ENCODE results near the gene THAP7.
"Not testable (repeated sequence)": the region's sequence is repeated elsewhere in the genome, so short reads cannot be mapped to it uniquely, and the experiment has no call there.

Gene THAP7, protein sequence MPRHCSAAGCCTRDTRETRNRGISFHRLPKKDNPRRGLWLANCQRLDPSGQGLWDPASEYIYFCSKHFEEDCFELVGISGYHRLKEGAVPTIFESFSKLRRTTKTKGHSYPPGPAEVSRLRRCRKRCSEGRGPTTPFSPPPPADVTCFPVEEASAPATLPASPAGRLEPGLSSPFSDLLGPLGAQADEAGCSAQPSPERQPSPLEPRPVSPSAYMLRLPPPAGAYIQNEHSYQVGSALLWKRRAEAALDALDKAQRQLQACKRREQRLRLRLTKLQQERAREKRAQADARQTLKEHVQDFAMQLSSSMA

GRCh38 chr22:21001601-21002325, at the start of gene THAP7:
TSS of gene THAP7 (minus strand) at chr22:21002118. CDS start at chr22:21001911, 207 bp downstream.
- peak; percentile 74 for DNase-seq

DNA sequence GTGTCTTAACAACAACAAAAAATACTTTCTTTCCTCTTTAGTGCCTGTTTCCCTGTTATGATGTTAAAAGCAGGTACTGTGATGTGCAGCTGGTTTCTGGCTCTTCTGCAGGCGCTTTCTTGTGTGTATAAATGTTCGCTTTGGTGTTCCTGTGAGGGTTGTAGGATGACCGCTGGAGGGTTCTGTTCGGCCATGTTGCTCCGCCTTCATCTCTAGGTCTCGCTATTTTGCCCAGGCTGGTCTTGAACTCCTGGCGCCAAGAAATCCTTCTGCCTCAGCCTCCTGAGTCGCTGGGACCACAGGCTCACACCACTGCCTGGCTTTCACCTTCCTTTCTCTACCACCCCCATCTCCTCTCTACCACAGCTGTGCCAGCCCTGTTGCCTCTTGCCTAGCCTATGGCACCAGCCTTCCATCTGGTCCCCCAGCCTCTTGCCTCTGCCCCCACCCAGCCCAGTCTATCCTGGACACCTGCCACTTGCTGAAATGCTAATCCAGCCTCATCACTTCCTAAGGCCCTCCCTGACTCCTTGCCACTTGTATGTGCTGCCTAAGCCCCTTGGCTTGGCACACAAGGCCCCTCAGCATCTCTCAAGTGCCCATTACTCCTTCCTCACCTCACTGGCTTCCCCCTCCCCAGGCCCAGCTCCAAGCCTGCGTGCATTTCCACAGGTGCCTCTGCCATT, 49.4 kb upstream of the THAP7 start:
- no peak for DNase-seq

GRCh38 chr22:21048965-21049364, 47.0 kb upstream of the THAP7 start:
- not testable (repeated sequence) for DNase-seq

- not testable (repeated sequence) for DNase-seq
These were observed 46.5 kb upstream of the THAP7 start for GRCh38 chr22:21048448-21048847.

GRCh38 chr22:21047730-21048129, 45.8 kb upstream of the THAP7 start:
- peak; percentile 26 for DNase-seq

DNA sequence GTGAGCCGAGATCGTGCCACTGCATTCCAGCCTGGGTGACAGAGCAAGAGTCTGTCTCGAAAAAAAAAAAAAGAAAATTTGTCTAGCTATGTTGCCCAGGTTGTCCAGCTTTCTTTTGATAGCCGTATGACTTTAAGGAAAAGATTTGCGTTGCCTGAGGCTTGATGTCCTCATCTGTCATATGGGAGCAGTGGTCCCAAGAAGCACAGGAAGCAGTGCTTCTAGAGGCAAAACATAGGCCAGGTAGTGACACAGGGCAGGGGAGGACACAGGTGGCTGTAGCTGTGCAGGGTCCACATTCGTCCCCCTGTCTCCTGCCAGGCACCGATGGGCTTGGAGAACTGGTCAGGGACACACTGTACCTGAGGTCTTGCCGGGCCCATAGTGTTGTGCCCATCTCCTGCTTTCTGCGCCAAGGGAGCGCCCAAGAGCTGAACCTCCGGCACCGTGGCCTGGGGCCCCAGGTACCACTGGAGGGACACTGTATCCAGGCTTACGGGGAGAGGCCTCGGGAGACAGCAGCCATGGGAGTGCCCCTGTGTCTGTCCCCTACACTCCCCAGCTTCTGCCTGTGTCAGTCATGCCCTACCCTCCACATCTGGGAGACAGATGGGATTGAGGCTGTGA, 45.2 kb upstream of the THAP7 start:
- DNase-seq, result no peak

DNA sequence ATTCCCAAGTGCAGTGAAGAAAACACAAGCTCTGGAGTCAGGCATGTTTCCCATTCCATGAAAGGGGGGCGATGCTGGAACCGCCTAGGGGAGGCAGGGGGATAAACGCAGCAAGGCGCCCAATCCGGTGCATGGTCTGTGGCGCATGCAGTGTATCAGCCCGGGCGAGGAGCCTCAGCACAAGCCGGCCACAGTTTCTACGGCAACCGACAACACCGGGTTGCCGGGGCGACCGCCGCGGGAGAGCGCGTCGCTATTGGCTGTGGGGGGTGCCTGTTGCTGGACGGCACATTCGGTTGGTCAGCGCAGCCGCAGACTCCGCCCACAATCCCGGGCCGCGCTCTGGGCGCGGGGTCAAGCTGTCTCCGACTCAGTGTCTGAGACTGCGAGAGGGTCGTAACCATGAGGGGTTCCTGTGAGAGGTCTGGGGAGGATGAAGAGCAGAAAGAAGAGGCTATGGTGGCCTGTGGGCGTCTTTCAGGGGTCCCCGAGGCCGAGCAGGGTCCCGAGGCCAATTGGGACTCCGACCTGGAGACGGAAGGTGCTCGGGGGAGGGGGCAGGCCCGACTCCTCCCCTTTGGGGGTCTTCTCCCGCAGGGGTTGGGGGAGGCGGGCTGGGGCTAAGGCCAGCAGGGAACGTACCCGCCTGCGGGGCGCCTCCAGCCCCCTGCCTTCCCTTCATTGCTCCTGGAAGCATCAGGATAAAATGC, 43.8 kb upstream of the THAP7 start, which contains the start of gene LRRC74B:
Gene LRRC74B, plus strand, starts transcription at position 362 of the 710 bp plus-strand sequence. Its CDS starts 41 bp downstream, at position 403.
- DNase-seq, result peak; percentile 87

DNA sequence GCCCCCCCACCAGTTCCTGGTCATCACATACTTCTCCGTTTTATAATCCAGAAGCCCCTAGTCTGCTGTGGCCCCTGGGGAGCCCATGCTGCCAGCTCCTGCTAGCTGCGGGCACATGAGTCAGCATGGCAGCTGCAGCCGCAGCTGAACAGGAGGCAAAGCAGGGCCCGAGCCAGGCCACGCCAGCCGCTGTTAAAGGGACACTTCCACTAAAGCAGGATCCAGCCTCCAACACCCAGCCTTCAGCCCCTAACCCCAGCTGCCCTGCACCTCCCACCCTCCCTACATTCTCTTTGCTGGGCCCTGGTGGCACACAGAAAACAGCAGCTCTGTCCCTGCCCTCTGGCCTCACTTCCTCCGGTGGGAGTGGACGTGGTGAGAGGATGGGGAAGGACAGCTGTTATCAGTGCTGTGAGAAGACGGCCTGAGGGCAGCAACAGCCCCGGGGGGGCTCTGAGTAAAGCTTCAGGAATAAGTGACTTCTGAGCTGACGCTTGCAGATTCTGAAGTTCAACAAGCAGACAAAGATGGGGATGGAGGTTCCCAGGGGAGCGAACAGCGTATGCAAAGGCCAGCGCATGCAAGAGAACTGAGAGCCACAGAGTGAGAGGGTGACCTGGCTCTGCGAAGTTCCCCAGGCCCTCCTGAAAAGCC, 43.1 kb upstream of the THAP7 start:
- peak; percentile 71 for DNase-seq

DNA sequence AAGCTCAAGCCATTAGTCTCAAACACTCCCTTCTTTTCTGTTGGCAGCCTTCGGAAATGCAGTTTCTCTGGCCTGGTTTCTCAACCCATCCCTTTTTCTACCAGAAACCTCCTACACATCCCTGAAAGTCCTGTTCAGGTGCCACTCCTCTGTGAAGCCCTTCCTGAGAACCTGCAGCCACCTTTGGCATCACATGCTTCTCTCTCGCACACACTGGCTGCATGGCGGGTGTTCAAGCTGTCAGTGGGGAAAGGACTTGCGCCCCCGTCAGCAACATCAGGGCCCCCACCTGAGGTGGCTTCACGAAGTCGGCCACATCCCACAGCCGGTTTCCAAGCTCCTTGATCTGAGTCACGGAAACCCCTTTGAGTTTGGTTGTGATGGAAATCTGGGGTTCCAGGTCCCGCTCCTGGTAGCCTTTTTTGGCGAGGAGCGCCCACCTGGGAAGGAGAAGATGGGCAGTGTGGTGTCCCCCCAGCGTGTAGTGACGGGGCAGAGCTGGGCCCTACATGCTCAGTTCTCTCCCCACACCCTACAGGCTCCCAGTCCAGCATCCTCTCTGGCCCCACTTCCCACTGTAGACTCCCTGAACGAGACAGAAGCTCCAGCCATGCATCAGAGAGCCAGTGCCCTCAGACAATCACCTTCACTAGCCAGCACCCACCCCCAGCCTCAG, 42.1 kb upstream of the THAP7 start:
- DNase-seq, result no peak

GRCh38 chr22:21042978-21043859, 41.3 kb upstream of the THAP7 start:
- DNase-seq, result peak; percentile 28

- DNase-seq, result no peak
These were observed 40.0 kb upstream of the THAP7 start for GRCh38 chr22:21041937-21042336.

DNA sequence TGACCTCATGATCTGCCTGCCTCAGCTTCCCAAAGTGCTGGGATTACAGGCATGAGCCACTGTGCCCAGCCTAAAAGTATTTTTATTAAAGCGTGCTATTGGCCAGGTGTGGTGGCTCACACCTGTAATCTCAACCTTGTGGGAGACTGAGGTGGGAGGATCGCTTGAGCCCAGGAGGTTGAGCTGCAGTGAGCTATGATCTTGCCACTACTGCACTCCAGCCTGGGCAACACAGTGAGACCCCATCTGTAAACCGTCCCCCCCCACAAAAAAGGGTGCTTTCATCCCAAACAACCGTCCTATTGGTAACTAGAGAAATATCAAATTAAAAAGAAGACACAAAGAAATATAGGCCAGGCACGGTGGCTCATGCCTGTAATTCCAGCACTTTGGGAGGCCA, 37.2 kb upstream of the THAP7 start:
- DNase-seq, result not testable (repeated sequence)

GRCh38 chr22:21038405-21038804, 36.5 kb upstream of the THAP7 start:
- no peak for DNase-seq

GRCh38 chr22:21034989-21035388, 33.1 kb upstream of the THAP7 start:
- no peak for DNase-seq

DNA sequence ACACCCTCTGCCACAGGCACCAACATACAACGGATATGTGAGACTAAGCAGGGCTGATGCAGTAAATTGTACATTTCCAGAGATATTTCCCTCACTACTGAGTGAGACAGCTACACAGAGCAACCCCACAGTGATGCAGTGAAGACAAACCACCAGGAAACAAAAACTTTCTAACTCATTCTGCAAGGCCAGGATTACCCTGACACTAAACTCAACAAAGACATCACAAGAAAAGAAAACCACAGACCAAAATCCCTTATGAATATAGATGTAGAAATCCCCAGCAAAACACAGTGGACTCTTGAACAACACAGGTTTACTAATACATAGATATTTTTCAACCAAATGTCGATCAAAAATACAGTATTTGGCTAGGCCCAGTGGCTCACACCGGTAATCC, 32.0 kb upstream of the THAP7 start:
- no peak for DNase-seq

DNA sequence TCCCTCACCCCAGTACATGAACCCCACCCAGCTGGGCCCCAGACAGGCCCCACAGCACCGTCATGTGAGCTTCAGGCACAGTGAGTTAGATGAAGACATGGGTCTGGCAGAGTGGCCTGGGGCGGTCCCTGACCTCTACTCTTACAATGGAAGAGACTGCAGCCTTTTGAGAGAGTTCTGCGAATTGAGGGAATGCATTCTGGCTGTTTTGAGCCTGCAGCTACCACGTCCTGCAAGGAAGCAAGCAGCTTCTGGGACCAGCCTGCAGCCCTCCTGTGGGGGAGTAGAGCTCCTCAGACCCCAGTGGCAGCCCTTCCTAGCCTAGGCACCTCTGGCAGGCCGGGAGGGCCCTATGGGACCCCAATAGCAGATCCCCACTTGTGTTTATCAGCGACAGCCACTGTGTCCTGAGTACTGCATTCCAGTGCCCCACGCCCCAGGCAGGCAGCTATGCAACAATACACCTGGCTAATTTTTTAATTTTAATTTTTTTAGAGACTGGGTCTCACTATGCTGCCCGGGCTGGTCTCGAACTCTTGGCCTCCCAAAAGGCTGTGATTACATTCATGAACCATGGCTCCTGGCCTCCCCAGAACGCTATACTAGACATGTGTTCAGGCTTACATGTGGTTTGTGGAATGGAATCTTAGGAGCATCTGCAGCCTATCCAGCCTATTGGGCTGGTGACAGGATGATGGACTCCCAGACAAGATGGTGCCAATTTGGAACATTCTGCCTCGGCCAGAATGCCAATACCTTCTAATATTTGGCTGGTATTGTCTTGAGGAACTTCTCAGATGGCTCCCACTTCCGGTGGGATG, 31.2 kb upstream of the THAP7 start:
- no peak for DNase-seq

DNA sequence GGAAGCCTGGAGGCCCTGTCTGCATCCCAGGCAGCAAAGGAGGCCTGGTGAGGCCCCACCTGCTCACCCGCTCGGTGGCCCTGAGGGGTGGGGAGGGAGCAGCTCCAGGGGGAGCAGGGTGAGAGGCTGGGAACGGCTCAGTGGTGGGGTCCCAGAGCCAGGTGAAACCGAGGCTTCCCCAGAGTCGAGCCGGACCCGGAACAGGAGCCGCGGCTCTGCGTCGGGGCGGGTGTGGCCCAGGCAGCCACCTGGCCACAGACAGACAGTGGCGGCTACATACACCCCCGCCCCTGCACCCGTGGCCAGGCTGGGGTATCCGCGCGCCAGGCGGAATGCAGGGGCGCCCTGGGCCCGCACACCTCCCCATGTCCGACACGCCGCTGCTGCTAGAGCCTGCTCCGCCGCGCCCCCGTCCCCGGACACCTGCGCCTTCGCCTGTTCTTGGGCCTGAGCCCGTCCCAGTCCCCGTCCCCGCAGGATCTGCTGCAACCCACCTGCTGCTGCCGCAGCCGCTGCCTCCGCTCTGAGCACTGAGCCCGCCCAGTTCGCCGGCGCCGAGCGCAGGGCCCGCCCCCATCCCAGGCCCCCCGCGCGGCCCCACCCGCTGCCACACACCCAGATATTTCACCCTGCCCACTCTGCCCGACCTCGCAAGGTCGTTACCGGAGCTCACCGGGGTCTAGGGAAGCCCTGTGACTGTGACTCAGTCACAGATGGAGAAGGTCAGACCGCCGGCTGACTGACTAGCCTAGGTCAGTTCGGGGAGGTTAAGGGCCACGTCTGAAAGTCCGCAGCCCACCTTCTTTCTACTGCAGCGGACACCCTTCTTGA, 30.3 kb upstream of the THAP7 start, which contains the start of gene SLC7A4:
Gene SLC7A4, minus strand, starts transcription at position 525 of the 831 bp plus-strand sequence. CDS start 749 bp downstream, outside the sequence.
- DNase-seq, result no peak

- no peak for DNase-seq
These were observed 29.7 kb upstream of the THAP7 start for GRCh38 chr22:21031545-21032036.

Data from NCI-H510A treated with DMSO at 0.1 percent for 48 hours (cell line).